Breast epithelium (tissue), 3 donors: ENCODE results near the gene ERGIC3.

Source experiments
- POLR2A ChIP-seq: fragments of 450-650 bp; IDR thresholded peaks from one replicate; pipeline ENCODE4 v1.6.1; 2016; ENCODE audit warnings: antibody characterized with exemption, mild to moderate bottlenecking, moderate library complexity
- POLR2AphosphoS5 ChIP-seq, 3 donors: sonication (generic); formaldehyde crosslinking; IDR thresholded peaks; one replicate each; pipeline ENCODE4 v1.6.1; 2017; ENCODE audit warnings: antibody characterized with exemption in 3 of 3
- TF ChIP-seq, protein P1 (sequence below), 3 donors: fragments of 450-650 bp; IDR thresholded peaks; one replicate each; pipeline ENCODE4 v1.5.1; 2016 to 2017; ENCODE audit warnings: antibody characterized with exemption in 3 of 3, mild to moderate bottlenecking in 3 of 3, moderate library complexity in 3 of 3

DNA sequence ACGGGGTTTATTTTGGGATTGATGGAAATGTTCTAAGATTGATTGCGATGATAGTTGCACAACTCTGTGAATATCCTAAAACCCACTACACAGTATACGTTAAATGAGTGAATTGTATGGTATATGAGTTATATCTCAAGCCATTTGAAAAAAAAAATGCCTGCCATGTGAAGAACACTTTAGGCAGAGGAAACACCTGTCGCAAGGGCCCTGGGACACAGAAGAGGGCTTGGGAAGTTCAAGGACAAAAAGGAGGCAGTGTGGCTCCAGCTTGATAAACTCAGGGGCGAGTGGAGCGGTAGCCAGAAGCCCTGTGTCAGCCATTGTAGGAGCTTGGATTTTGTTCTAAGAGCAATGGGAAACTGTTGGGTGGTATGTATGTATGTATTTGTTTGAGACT lies 49.5 kb upstream of the ERGIC3 start:
- TF ChIP-seq, protein P1, sequence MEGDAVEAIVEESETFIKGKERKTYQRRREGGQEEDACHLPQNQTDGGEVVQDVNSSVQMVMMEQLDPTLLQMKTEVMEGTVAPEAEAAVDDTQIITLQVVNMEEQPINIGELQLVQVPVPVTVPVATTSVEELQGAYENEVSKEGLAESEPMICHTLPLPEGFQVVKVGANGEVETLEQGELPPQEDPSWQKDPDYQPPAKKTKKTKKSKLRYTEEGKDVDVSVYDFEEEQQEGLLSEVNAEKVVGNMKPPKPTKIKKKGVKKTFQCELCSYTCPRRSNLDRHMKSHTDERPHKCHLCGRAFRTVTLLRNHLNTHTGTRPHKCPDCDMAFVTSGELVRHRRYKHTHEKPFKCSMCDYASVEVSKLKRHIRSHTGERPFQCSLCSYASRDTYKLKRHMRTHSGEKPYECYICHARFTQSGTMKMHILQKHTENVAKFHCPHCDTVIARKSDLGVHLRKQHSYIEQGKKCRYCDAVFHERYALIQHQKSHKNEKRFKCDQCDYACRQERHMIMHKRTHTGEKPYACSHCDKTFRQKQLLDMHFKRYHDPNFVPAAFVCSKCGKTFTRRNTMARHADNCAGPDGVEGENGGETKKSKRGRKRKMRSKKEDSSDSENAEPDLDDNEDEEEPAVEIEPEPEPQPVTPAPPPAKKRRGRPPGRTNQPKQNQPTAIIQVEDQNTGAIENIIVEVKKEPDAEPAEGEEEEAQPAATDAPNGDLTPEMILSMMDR (IDR thresholded peaks at IDR 0.05) = no peak
- TF ChIP-seq POLR2A (no peak), POLR2AphosphoS5 (IDR thresholded peaks at IDR 0.05) (no peak)
